Kidney (tissue), 14 donors: ENCODE measurements around the gene MEF2C. TPM values are rescaled to one million over a fixed set of nuclear protein-coding genes. Genes with fewer than 3 reads are reported as not detected.

Experiments
- DNase-seq, 5 donors: peaks; one replicate each; pipeline ENCODE4 v3.0.0-alpha.2; 2013 to 2020
- FAIRE-seq: peaks from 2 replicates; lab custom pipeline; 2012; peaks lifted over from hg19 to GRCh38; lab: Jason Lieb, UNC
- H3K27ac ChIP-seq, 2 donors: one replicate each; pipeline ENCODE4 v1.7.0; 2013; ENCODE audit warnings: low read depth in 2 of 2, low read length in 2 of 2, inconsistent platforms in 1 of 2
- H3K27me3 ChIP-seq: one replicate; pipeline ENCODE4 v1.7.1; 2013; ENCODE audit warnings: low read length, inconsistent platforms; ENCODE audit not compliant: control insufficient read depth, insufficient read depth
- H3K36me3 ChIP-seq, 3 donors: one replicate each; pipeline versions ENCODE4 v1.7.0 to v1.7.1; 2013; ENCODE audit warnings: low read length in 3 of 3, control low read depth in 1 of 3, inconsistent platforms in 1 of 3; ENCODE audit not compliant: insufficient read depth in 3 of 3, control insufficient read depth in 2 of 3
- H3K4me1 ChIP-seq, 3 donors: one replicate each; pipeline versions ENCODE4 v1.7.0 to v1.7.1; 2013; ENCODE audit warnings: low read length in 3 of 3, inconsistent platforms in 1 of 3, low read depth in 1 of 3; ENCODE audit not compliant: control insufficient read depth in 2 of 3, insufficient read depth in 2 of 3
- H3K4me3 ChIP-seq, 3 donors: one replicate each; pipeline versions ENCODE4 v1.7.0 to v1.8.1; 2013; ENCODE audit warnings: low read length in 3 of 3, control low read depth in 1 of 3, inconsistent platforms in 1 of 3
- H3K9ac ChIP-seq, 3 donors: one replicate each; pipeline versions ENCODE4 v1.7.0 to v1.7.1; 2013; ENCODE audit warnings: low read length in 3 of 3, control low read depth in 1 of 3, inconsistent platforms in 1 of 3
- H3K9me3 ChIP-seq, 3 donors: one replicate each; pipeline versions ENCODE4 v1.7.0 to v1.7.1; 2013; ENCODE audit warnings: low read length in 3 of 3, control low read depth in 1 of 3, inconsistent platforms in 1 of 3; ENCODE audit not compliant: control insufficient read depth in 2 of 3, insufficient read depth in 1 of 3
- CTCF ChIP-seq: IDR thresholded peaks from 3 replicates; pipeline ENCODE4 v1.5.1; 2012; ENCODE audit warnings: mild to moderate bottlenecking, moderate library complexity, borderline replicate concordance; ENCODE audit not compliant: insufficient read depth; ENCODE audit errors: extremely low read depth
- intact Hi-C: fragments of 100-400 bp; cut with DNase I; formaldehyde crosslinking; loops from one replicate; pipeline ENCODE4 v1.11.1; 2022
- polyA plus RNA-seq: library from polyadenylated mRNA; stranded (reverse); fragments of 350-450 nt; fragmentation: Illumina TruSeq; extraction: RNeasy Lipid Tissue Mini Kit (QIAGEN cat#74804); gene quantifications from one replicate; pipeline ENCODE4 v1.2.3, GENCODE V29; 2014; ENCODE audit warnings: low read depth, low replicate concordance; ENCODE audit not compliant: insufficient read depth
- total RNA-seq: library from RNA; stranded (reverse); fragmentation: NEBNext Ultra II Directional; extraction: Animal tissue kit (Norgen Biotek cat#: 25700); gene quantifications from one replicate; pipeline ENCODE4 v1.2.1, GENCODE V29; 2021
- donor health status: control.
- donor health status: control.
- donor health status: control.
- donor health status: control.
- donor health status: control.
- donor health status: DM: yes; HTN: yes; CAD: no.
- donor health status: Normal renal cell carcinoma (clear cell type).

Gene MEF2C
- total and polyA plus RNA-seq, 2 donors from 2014 or later = 5.3 to 75.4 TPM

DNA sequence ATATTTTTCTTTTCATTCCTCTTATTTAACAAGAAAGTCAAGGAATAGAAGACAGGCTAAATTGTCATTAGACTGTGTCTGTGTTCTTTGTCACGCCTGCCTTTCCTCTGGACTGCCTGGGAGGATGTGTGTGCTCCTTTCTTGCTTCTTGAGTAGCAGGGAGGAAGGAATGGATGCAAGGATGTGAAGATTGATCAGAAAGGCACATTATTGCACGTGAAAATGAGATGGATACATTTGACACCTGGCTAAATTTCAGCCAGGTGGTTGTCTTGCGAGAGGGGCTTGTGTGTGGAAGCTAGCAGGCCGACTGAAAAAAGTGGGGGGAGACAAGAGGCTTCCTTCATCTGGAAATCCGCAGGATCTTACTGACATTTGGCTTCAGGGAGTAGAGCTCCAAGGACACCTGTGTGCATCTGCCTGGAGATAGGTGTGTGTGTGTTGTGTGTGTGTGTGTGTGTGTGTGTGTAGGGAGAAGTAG is 200.1 kb downstream of the MEF2C start:
- H3K9ac ChIP-seq = no peak overlapping the region
- no peak for FAIRE-seq
- H3K4me1 ChIP-seq = no peaks in the 10 kb centered on the region
- intact Hi-C loops = loop anchor here (10.0 kb wide), 2 partner anchors 538 to 908 kb away; no protein-coding TSS in a partner anchor
- no peaks in the 10 kb centered on the region for H3K36me3 ChIP-seq
- no peaks in the 10 kb centered on the region for H3K9me3 ChIP-seq
- no peak for TF ChIP-seq CTCF
- peaks cover 91% of the 10 kb centered on the region for H3K27me3 ChIP-seq
- H3K4me3 ChIP-seq = no peak overlapping the region
- DNase-seq = peak in 1 of 5 donors; percentile 19
- no peak overlapping the region for H3K27ac ChIP-seq

DNA sequence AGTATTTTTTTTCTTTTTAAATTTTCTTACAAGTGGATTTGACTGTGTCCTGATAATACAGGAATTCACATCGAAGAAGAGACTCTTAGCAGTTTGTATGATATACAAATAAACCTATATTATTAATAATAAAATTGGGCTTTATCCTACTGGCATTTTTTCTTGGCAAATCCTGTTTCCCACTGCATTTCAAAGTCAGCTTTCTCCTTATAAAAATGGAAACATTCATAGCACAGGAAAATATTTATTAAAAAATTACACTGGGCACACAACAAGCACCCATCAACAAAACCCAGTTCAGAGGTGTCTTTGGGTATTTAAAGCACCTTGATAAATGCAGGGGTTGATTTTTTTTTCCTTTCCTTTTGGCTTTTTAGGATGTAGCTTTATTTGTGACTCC is 200.9 kb downstream of the MEF2C start:
- no peak for DNase-seq
- FAIRE-seq = no peak
- no peaks in the 10 kb centered on the region for H3K9me3 ChIP-seq
- H3K36me3 ChIP-seq = no peaks in the 10 kb centered on the region
- H3K27me3 ChIP-seq = peaks cover 91% of the 10 kb centered on the region
- H3K4me1 ChIP-seq = no peaks in the 10 kb centered on the region
- no peak overlapping the region for H3K9ac ChIP-seq
- intact Hi-C loops = loop anchor here (10.0 kb wide), 2 partner anchors 537 to 907 kb away; no protein-coding TSS in a partner anchor
- H3K4me3 ChIP-seq = no peak overlapping the region
- no peak for TF ChIP-seq CTCF
- H3K27ac ChIP-seq = no peak overlapping the region

DNA sequence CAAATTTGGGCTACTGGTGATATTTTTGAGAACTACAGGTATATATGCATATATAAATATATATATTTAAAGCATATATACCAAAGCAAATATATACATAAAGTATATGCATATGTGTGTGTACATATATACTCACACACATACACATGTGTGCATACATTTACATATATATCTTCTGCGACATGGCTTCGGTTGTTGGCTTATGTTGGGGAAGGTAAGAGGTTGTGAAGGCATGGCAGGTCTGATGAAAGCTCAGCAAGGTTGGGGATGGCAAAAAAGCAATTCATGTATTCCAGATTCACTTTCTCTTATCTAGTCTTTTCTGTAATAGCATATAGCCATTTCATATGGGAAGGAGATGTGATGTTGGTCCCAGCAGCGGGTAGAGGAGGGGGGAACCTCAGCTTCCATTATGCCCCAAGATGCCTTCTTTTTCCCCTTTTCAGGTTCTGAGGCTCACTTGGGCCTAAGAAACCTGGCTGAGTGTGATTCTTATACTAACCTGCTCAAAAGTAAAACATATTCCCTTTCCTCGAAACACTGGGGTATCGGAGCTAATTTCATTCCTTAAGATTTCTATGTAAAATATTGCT is 201.7 kb downstream of the MEF2C start:
- TF ChIP-seq CTCF = no peak
- Histone ChIP-seq H3K9me3 (no peaks in the 10 kb centered on the region), H3K27ac (no peak overlapping the region), H3K36me3 (no peaks in the 10 kb centered on the region), H3K4me1 (no peaks in the 10 kb centered on the region), H3K4me3 (no peak overlapping the region), H3K9ac (no peak overlapping the region), H3K27me3 (peaks cover 90% of the 10 kb centered on the region)
- DNase-seq (no peak), FAIRE-seq (no peak)
- intact Hi-C loops = loop anchor here (10.0 kb wide), 2 partner anchors 537 to 907 kb away; no protein-coding TSS in a partner anchor
